ENCODE measurements around the gene DENND1B. TPM values are rescaled to one million over a fixed set of nuclear protein-coding genes. Genes with fewer than 3 reads are reported as not detected.
A peak's percentile ranks its signal among the peaks of the same experiment; 100 is the strongest.

The DENND1B gene
- total and polyA plus RNA-seq, 12 donors = 1.7 to 14.3 (median 6.5) TPM

DNA sequence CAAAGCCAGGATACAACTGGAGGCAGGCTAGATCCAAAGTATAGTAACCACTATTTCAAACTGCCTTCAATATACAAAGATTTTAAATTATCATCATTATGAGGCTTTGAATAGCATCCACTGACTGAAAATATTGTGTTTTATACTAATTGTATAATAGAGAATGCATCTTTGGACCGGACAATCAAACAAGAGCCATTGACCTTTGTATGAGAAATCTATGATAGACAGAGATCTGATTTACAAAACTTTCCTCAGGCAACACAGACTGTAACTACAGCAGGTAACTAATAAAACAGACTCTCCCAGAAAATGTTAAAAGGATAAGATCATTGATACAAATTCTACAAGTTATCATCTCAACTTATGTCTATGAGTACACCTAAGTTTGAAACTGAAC is 152.9 kb downstream of the DENND1B start:
- no peak for TF ChIP-seq POLR2A (IDR thresholded peaks at IDR 0.05)
- TF ChIP-seq, protein P1, sequence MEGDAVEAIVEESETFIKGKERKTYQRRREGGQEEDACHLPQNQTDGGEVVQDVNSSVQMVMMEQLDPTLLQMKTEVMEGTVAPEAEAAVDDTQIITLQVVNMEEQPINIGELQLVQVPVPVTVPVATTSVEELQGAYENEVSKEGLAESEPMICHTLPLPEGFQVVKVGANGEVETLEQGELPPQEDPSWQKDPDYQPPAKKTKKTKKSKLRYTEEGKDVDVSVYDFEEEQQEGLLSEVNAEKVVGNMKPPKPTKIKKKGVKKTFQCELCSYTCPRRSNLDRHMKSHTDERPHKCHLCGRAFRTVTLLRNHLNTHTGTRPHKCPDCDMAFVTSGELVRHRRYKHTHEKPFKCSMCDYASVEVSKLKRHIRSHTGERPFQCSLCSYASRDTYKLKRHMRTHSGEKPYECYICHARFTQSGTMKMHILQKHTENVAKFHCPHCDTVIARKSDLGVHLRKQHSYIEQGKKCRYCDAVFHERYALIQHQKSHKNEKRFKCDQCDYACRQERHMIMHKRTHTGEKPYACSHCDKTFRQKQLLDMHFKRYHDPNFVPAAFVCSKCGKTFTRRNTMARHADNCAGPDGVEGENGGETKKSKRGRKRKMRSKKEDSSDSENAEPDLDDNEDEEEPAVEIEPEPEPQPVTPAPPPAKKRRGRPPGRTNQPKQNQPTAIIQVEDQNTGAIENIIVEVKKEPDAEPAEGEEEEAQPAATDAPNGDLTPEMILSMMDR (IDR thresholded peaks at IDR 0.05) = no peak

DNA sequence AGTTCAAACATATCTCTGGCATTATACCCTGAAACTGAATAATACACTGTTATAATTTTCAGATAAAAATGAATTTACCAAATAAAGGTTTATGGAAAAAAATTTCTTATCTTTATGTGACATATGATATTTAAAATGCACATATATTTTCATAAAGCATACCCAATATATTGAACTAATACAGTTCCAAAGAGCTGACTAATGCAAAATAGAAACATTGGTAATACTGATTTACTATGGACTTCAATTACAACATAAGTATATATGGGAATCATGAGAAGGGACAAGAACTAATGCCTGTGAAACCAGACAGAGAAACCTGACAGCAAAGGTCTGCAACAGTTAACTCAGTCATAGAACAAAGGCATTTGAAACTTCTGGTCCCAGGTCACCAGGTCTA is 153.5 kb downstream of the DENND1B start:
- DNase-seq = no peak
- no peaks in the 10 kb centered on the region for H3K36me3 ChIP-seq (replicated peaks in 1 of 2)
- H3K27ac ChIP-seq = no peak overlapping the region
- no peaks in the 10 kb centered on the region for H3K4me1 ChIP-seq (replicated peaks in 1 of 2)
- H3K9me3 ChIP-seq (replicated peaks in 1 of 3) = no peaks in the 10 kb centered on the region
- no peaks in the 10 kb centered on the region for H3K27me3 ChIP-seq
- TF ChIP-seq, protein P1 (IDR thresholded peaks at IDR 0.05) = no peak
- no peak for TF ChIP-seq POLR2A (IDR thresholded peaks at IDR 0.05)
- intact Hi-C loops (cut with DNase I) = no loop called here
- H3K4me3 ChIP-seq = no peak overlapping the region

More for the DNA sequence above, 152.9 kb downstream of the DENND1B start:
- Histone ChIP-seq H3K27ac (no peak overlapping the region), H3K4me3 (no peak overlapping the region), H3K27me3 (no peaks in the 10 kb centered on the region), H3K36me3 (replicated peaks in 1 of 2) (no peaks in the 10 kb centered on the region), H3K4me1 (replicated peaks in 1 of 2) (no peaks in the 10 kb centered on the region), H3K9me3 (replicated peaks in 1 of 3) (no peaks in the 10 kb centered on the region)
- intact Hi-C loops (cut with DNase I) = no loop called here
- 92 to 97% (median 93%) methylated on average over 1 of the region's 1 CpG for WGBS, 4 donors
- DNase-seq = no peak

DNA sequence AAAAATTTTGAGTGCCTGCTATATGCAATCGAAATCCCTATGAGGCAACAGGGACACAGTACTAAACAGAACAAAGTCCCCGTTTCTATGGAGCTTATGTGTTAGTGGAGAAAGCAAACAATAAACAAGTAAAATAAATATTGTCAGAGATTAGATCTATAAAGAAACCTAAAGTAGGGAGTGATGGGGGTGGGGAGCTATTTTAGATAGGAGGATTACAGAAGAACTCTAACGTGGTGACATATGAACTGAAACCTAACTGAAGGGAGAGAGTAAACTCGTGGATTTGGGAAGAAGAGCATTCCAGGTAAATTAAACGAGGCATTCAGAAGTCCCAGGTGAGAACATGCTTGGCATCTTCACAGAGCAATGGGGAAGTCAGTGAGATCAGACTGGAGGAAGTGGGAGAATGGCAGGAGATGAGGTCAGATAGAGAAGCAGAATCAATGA is 154.5 kb downstream of the DENND1B start:
- intact Hi-C loops (cut with DNase I) = no loop called here
- no peaks in the 10 kb centered on the region for H3K9me3 ChIP-seq (replicated peaks in 1 of 3)

DNA sequence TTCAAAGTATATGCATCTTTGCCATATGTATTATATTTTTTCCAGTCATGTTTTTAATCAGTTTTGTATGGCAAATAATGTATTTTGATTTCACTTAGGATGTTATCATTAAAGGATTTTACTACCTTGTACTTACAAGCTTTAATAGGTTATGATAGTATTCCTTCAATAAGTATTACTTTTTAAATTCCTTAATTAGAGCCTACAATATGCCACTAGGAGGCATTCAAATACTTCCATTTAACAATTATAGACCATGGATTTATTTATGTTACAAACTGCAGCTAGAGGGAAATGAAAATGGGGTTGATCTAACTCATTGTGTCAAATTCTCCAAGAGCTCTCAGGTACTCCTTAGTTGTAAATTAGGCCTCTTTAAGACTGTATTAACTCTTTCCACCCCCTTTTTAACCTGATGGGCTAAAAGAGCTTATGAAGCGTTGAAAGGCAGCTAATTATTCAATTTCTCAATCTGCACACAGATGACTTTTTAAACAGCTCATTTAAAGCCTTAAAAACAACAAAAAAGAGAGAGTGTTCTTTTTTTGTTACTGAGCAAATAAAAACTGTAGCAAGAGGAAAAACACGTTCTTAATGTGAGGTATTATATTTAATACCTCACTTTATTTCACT is 156.2 kb downstream of the DENND1B start:
- Histone ChIP-seq H3K27ac (no peak overlapping the region), H3K4me3 (no peak overlapping the region), H3K36me3 (replicated peaks in 1 of 2) (no peaks in the 10 kb centered on the region), H3K27me3 (no peaks in the 10 kb centered on the region), H3K4me1 (replicated peaks in 1 of 2) (no peaks in the 10 kb centered on the region), H3K9me3 (replicated peaks in 1 of 3) (no peaks in the 10 kb centered on the region)
- DNase-seq = no peak
- no peak for TF ChIP-seq POLR2A (IDR thresholded peaks at IDR 0.05)
- TF ChIP-seq, protein P1 (IDR thresholded peaks at IDR 0.05) = peak; percentile 8 to 62 (median 44)
- intact Hi-C loops (cut with DNase I) = loop anchor here in 1 of 2 donors (5.0 to 10.0 kb wide), 2 partner anchors 248 to 846 kb away; no protein-coding TSS in a partner anchor
- 37 to 50% (median 40%) methylated on average over 2 of the region's 2 CpGs for WGBS, 4 donors

More for the DNA sequence above, 154.5 kb downstream of the DENND1B start:
- H3K27ac ChIP-seq = no peak overlapping the region
- no peak overlapping the region for H3K4me3 ChIP-seq
- H3K27me3 ChIP-seq = no peaks in the 10 kb centered on the region
- WGBS, 4 donors = 84 to 91% (median 86%) methylated on average over 5 of the region's 5 CpGs
- TF ChIP-seq, protein P1 (IDR thresholded peaks at IDR 0.05) = no peak
- no peak for TF ChIP-seq POLR2A (IDR thresholded peaks at IDR 0.05)
- H3K4me1 ChIP-seq (replicated peaks in 1 of 2) = no peaks in the 10 kb centered on the region
- no peak for DNase-seq
- H3K36me3 ChIP-seq (replicated peaks in 1 of 2) = no peaks in the 10 kb centered on the region
